Loucy (cell line): Measurements from ENCODE around the gene C11orf42.

ENCODE experiments used
- H2AFZ ChIP-seq: fragments of 200-600 bp; sonication (generic); 2 replicates; pipeline ENCODE4 v1.6.0; 2016; ENCODE audit warnings: antibody characterized with exemption, mild to moderate bottlenecking, low read length, moderate library complexity
- H3F3A ChIP-seq: fragments of 200-600 bp; 2 replicates; pipeline ENCODE4 v1.6.0; 2016; ENCODE audit warnings: antibody characterized with exemption, low read depth, mild to moderate bottlenecking
- H3K27me3 ChIP-seq: fragments of 200-600 bp; sonication (generic); 2 replicates; pipeline ENCODE4 v1.6.1; 2014; ENCODE audit warnings: low read length, mild to moderate bottlenecking; ENCODE audit not compliant: insufficient read depth, poor library complexity, severe bottlenecking
- H3K36me3 ChIP-seq: fragments of 200-600 bp; sonication (generic); 2 replicates; pipeline ENCODE4 v1.6.1; 2016; ENCODE audit warnings: low read length; ENCODE audit not compliant: insufficient read depth
- H3K4me1 ChIP-seq: fragments of 200-600 bp; sonication (generic); 2 replicates; pipeline ENCODE4 v1.5.1; 2014; ENCODE audit warnings: low read length, mild to moderate bottlenecking; ENCODE audit not compliant: insufficient read depth, poor library complexity, severe bottlenecking
- H3K4me2 ChIP-seq: fragments of 200-600 bp; sonication (generic); 2 replicates; pipeline ENCODE4 v1.6.0; 2014; ENCODE audit warnings: antibody characterized with exemption, low read length, low read depth, mild to moderate bottlenecking; ENCODE audit not compliant: poor library complexity, severe bottlenecking
- H3K4me3 ChIP-seq: fragments of 200-600 bp; sonication (generic); 2 replicates; pipeline ENCODE4 v1.5.1; 2014; ENCODE audit warnings: low read length, mild to moderate bottlenecking, mixed read lengths; ENCODE audit not compliant: poor library complexity, severe bottlenecking
- H3K79me2 ChIP-seq: fragments of 200-600 bp; sonication (generic); 2 replicates; pipeline ENCODE4 v1.6.1; 2014; ENCODE audit warnings: low read length; ENCODE audit not compliant: insufficient read depth
- H3K9ac ChIP-seq: fragments of 200-600 bp; sonication (generic); 2 replicates; pipeline ENCODE4 v1.6.0; 2014; ENCODE audit warnings: mild to moderate bottlenecking, low read depth, low read length, moderate library complexity; ENCODE audit not compliant: poor library complexity, severe bottlenecking
- H3K9me2 ChIP-seq: fragments of 200-600 bp; sonication (generic); replicated peaks from 2 replicates; pipeline ENCODE4 v1.6.1; 2016; ENCODE audit warnings: low read depth, low read length, mixed read lengths
- H3K9me3 ChIP-seq: fragments of 200-600 bp; sonication (generic); 2 replicates; pipeline ENCODE4 v1.6.1; 2014; ENCODE audit warnings: mild to moderate bottlenecking, antibody characterized with exemption, low read length, low read depth; ENCODE audit not compliant: insufficient read depth
- H4K20me1 ChIP-seq: fragments of 200-600 bp; sonication (generic); 2 replicates; pipeline ENCODE4 v1.6.0; 2014; ENCODE audit warnings: antibody characterized with exemption, low read length, mild to moderate bottlenecking; ENCODE audit not compliant: insufficient read depth, poor library complexity, severe bottlenecking
- EZH2phosphoT487 ChIP-seq: fragments of 200-600 bp; IDR thresholded peaks from 2 replicates; pipeline ENCODE4 v1.6.1; 2018; ENCODE audit warnings: antibody characterized with exemption, mild to moderate bottlenecking, moderate library complexity, borderline replicate concordance
- TF ChIP-seq, protein P1 (sequence below): fragments of 200-600 bp; sonication (generic); conservative IDR thresholded peaks from 2 replicates; pipeline ENCODE4 v1.5.1; 2014; ENCODE audit warnings: mild to moderate bottlenecking, antibody characterized with exemption, low read length

The C11orf42 gene

DNA sequence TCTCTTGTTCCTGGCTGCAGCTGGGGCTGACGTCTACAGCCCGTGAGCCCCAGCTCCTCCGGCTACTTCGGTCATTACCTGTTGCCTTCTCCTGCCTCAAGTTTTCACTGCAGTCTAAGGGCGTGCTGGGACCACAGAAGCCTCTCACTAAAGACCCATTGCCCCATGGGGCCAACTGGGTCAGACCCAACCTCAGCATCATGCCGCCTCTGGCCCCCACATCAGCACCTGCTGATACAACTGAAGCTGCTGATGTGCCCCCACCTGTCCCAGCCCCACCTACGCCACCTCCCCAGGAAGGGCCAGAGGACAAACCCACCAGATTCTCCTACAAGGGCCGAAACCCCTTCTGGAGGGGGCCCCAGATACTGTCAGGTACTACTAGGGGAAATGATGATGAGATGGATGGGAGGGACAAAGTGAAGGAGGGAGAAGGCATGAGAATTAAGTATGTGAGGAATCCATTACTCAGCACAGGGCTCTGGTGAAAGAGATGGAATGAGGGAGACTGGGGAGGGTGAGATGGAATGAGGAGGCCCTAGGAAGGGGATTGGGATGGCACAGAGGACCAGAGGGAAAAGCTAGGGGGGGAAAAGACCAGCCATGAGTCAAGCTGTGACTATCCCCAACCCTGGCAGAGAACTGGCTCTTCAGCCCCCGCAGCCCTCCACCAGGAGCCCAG, 5.1 kb downstream of the C11orf42 start:
- no peaks in the 10 kb centered on the region for H3F3A ChIP-seq
- no peak overlapping the region for H3K4me3 ChIP-seq
- H4K20me1 ChIP-seq: no peaks in the 10 kb centered on the region
- H3K27me3 ChIP-seq: no peaks in the 10 kb centered on the region
- no peaks in the 10 kb centered on the region for H3K79me2 ChIP-seq
- no peak overlapping the region for H3K9ac ChIP-seq
- no peak overlapping the region for H2AFZ ChIP-seq
- H3K9me3 ChIP-seq: no peaks in the 10 kb centered on the region
- no peak for TF ChIP-seq EZH2phosphoT487
- TF ChIP-seq, protein P1, sequence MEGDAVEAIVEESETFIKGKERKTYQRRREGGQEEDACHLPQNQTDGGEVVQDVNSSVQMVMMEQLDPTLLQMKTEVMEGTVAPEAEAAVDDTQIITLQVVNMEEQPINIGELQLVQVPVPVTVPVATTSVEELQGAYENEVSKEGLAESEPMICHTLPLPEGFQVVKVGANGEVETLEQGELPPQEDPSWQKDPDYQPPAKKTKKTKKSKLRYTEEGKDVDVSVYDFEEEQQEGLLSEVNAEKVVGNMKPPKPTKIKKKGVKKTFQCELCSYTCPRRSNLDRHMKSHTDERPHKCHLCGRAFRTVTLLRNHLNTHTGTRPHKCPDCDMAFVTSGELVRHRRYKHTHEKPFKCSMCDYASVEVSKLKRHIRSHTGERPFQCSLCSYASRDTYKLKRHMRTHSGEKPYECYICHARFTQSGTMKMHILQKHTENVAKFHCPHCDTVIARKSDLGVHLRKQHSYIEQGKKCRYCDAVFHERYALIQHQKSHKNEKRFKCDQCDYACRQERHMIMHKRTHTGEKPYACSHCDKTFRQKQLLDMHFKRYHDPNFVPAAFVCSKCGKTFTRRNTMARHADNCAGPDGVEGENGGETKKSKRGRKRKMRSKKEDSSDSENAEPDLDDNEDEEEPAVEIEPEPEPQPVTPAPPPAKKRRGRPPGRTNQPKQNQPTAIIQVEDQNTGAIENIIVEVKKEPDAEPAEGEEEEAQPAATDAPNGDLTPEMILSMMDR: no peak
- no peaks in the 10 kb centered on the region for H3K4me1 ChIP-seq
- H3K9me2 ChIP-seq: no peaks in the 10 kb centered on the region
- H3K36me3 ChIP-seq: peaks cover 33% of the 10 kb centered on the region; the same call in 1 of the 2 replicates
- H3K4me2 ChIP-seq: no peak overlapping the region

- Histone ChIP-seq H2AFZ (no peak overlapping the region), H4K20me1 (no peaks in the 10 kb centered on the region), H3K4me3 (no peak overlapping the region), H3K36me3 (peaks cover 74% of the 10 kb centered on the region; the same call in 1 of the 2 replicates), H3K79me2 (no peaks in the 10 kb centered on the region), H3K9ac (no peak overlapping the region), H3K9me2 (no peaks in the 10 kb centered on the region), H3K9me3 (no peaks in the 10 kb centered on the region), H3K4me2 (no peak overlapping the region), H3K4me1 (no peaks in the 10 kb centered on the region), H3F3A (no peaks in the 10 kb centered on the region), H3K27me3 (no peaks in the 10 kb centered on the region)
- TF ChIP-seq, protein P1: no peak
- TF ChIP-seq EZH2phosphoT487: no peak
Observed at GRCh38 chr11:6214530-6214929, 9.2 kb downstream of the C11orf42 start.

GRCh38 chr11:6216501-6216900, 11.1 kb downstream of the C11orf42 start:
- Histone ChIP-seq H3K27me3 (no peaks in the 10 kb centered on the region), H3K79me2 (no peaks in the 10 kb centered on the region), H3K36me3 (peaks cover 84% of the 10 kb centered on the region), H3K4me1 (no peaks in the 10 kb centered on the region), H3F3A (no peaks in the 10 kb centered on the region), H3K9me2 (no peaks in the 10 kb centered on the region), H3K4me2 (no peak overlapping the region), H3K4me3 (no peak overlapping the region), H2AFZ (no peak overlapping the region), H3K9me3 (no peaks in the 10 kb centered on the region), H4K20me1 (no peaks in the 10 kb centered on the region), H3K9ac (no peak overlapping the region)
- TF ChIP-seq, protein P1: no peak
- no peak for TF ChIP-seq EZH2phosphoT487
